NT2/D1 (cell line): Measurements from ENCODE around the gene WDR7.

Experiments
- DNase-seq: peaks from one replicate; pipeline ENCODE4 v3.0.0-alpha.2; 2011; ENCODE audit warnings: low read depth, low spot score
- H3K27me3 ChIP-seq: 2 replicates; pipeline ENCODE4 v1.6.0; 2011; ENCODE audit warnings: mild to moderate bottlenecking; ENCODE audit not compliant: insufficient read length, insufficient read depth
- H3K36me3 ChIP-seq: 2 replicates; pipeline ENCODE4 v1.6.1; 2011; ENCODE audit warnings: mild to moderate bottlenecking, low read length, mixed read lengths; ENCODE audit not compliant: insufficient read depth, insufficient read length
- H3K4me1 ChIP-seq: 2 replicates; pipeline ENCODE4 v1.5.1; 2011; ENCODE audit not compliant: insufficient read depth, insufficient read length
- H3K4me3 ChIP-seq: 2 replicates; pipeline ENCODE4 v1.5.1; 2011; ENCODE audit warnings: low read depth; ENCODE audit not compliant: insufficient read length
- H3K9ac ChIP-seq: 2 replicates; pipeline ENCODE4 v1.6.0; 2011; ENCODE audit warnings: low read depth; ENCODE audit not compliant: insufficient read length
- H3K9me3 ChIP-seq: 2 replicates; pipeline ENCODE4 v1.5.1; 2011; ENCODE audit warnings: mild to moderate bottlenecking, low read length; ENCODE audit not compliant: insufficient read depth
- SUZ12 ChIP-seq: IDR thresholded peaks from 2 replicates; pipeline ENCODE4 v1.6.1; 2011; ENCODE audit not compliant: insufficient read length, insufficient read depth; ENCODE audit errors: extremely low read depth
- YY1 ChIP-seq: IDR thresholded peaks from 2 replicates; pipeline ENCODE4 v1.6.1; 2011; ENCODE audit not compliant: insufficient read length, insufficient read depth
- ZNF274 ChIP-seq: IDR thresholded peaks from 2 replicates; pipeline ENCODE4 v1.6.1; 2011; ENCODE audit warnings: mild to moderate bottlenecking, low read depth, low read length

The WDR7 gene

GRCh38 chr18:56650944-56651770, at the start of gene WDR7:
Gene WDR7 (plus strand): TSS chr18:56651359. CDS start chr18:56672516, 21,157 bp downstream.
- TF ChIP-seq SUZ12 (no peak), YY1 (peak; percentile 95)
- no peaks in the 10 kb centered on the region for H3K9me3 ChIP-seq
- peak; percentile 91 for DNase-seq
- H3K9ac ChIP-seq: peak within 1 kb of the TSS; percentile 83
- peak within 1 kb of the TSS; percentile 81 for H3K4me3 ChIP-seq
- peaks cover 2% of the 10 kb centered on the region for H3K36me3 ChIP-seq
- H3K27me3 ChIP-seq: no peaks in the 10 kb centered on the region
- H3K4me1 ChIP-seq: no peaks in the 10 kb centered on the region

- Histone ChIP-seq H3K9me3 (no peaks in the 10 kb centered on the region), H3K4me1 (no peaks in the 10 kb centered on the region), H3K36me3 (peaks cover 51% of the 10 kb centered on the region), H3K27me3 (no peaks in the 10 kb centered on the region), H3K4me3 (no peak overlapping the region), H3K9ac (no peak overlapping the region)
- no peak for TF ChIP-seq YY1
- no peak for TF ChIP-seq SUZ12
- TF ChIP-seq ZNF274: no peak
- DNase-seq: no peak
Observed at GRCh38 chr18:56606618-56607017, 44.5 kb upstream of the WDR7 start.

GRCh38 chr18:56615738-56616520, 35.2 kb upstream of the WDR7 start:
- no peaks in the 10 kb centered on the region for H3K4me1 ChIP-seq
- TF ChIP-seq YY1 (no peak), SUZ12 (no peak), ZNF274 (no peak)
- peaks cover 63% of the 10 kb centered on the region for H3K36me3 ChIP-seq
- H3K9me3 ChIP-seq: no peaks in the 10 kb centered on the region
- H3K9ac ChIP-seq: no peak overlapping the region
- no peaks in the 10 kb centered on the region for H3K27me3 ChIP-seq
- H3K4me3 ChIP-seq: no peak overlapping the region
- DNase-seq: no peak

GRCh38 chr18:56627991-56628390, 23.2 kb upstream of the WDR7 start:
- no peak for TF ChIP-seq ZNF274
- no peak for TF ChIP-seq SUZ12
- TF ChIP-seq YY1: no peak
- no peaks in the 10 kb centered on the region for H3K27me3 ChIP-seq
- no peak overlapping the region for H3K4me3 ChIP-seq
- H3K36me3 ChIP-seq: peaks cover 15% of the 10 kb centered on the region
- H3K9ac ChIP-seq: no peak overlapping the region
- H3K4me1 ChIP-seq: no peaks in the 10 kb centered on the region
- H3K9me3 ChIP-seq: no peaks in the 10 kb centered on the region
- DNase-seq: no peak

- H3K27me3 ChIP-seq: no peaks in the 10 kb centered on the region
- H3K36me3 ChIP-seq: peaks cover 16% of the 10 kb centered on the region
- H3K9me3 ChIP-seq: no peaks in the 10 kb centered on the region
- DNase-seq: no peak
- H3K9ac ChIP-seq: no peak overlapping the region
- H3K4me3 ChIP-seq: no peak overlapping the region
- TF ChIP-seq SUZ12: no peak
- no peak for TF ChIP-seq YY1
- TF ChIP-seq ZNF274: no peak
- H3K4me1 ChIP-seq: no peaks in the 10 kb centered on the region
Observed at GRCh38 chr18:56632070-56633022, 18.8 kb upstream of the WDR7 start.

GRCh38 chr18:56635007-56635406, 16.2 kb upstream of the WDR7 start:
- no peak for TF ChIP-seq YY1
- no peak for TF ChIP-seq ZNF274
- no peak for TF ChIP-seq SUZ12
- Histone ChIP-seq H3K27me3 (no peaks in the 10 kb centered on the region), H3K9me3 (peaks cover 8% of the 10 kb centered on the region; the same call in 1 of the 2 replicates), H3K4me3 (no peak overlapping the region), H3K9ac (no peak overlapping the region), H3K36me3 (peaks cover 16% of the 10 kb centered on the region), H3K4me1 (no peaks in the 10 kb centered on the region)
- no peak for DNase-seq
